HL-60/S4 (cell line): ENCODE measurements around the gene ASXL3.

Experiments used
- in situ Hi-C: fragments of 300-500 bp; cut with MboI; formaldehyde crosslinking; loops from 2 replicates; pipeline ENCODE4 v1.14.3; 2022; ENCODE audit warnings: low sequenced_read_pairs

Gene ASXL3

GRCh38 chr18:33577685-33578517 lies at the start of gene ASXL3:
Gene ASXL3 (plus strand): TSS chr18:33578219. CDS start chr18:33578632, 413 bp downstream.
- in situ Hi-C loops, result no loop called here

- in situ Hi-C loops, result no loop called here
Measured at GRCh38 chr18:33532978-33533377, 45.0 kb upstream of the ASXL3 start.

GRCh38 chr18:33536904-33537303 lies 41.1 kb upstream of the ASXL3 start:
- in situ Hi-C loops, result no loop called here

GRCh38 chr18:33538418-33539042 lies 39.5 kb upstream of the ASXL3 start:
- in situ Hi-C loops, result no loop called here

GRCh38 chr18:33540392-33540791 lies 37.6 kb upstream of the ASXL3 start:
- in situ Hi-C loops, result no loop called here

- in situ Hi-C loops, result no loop called here
Measured at GRCh38 chr18:33541316-33541715, 36.7 kb upstream of the ASXL3 start.

GRCh38 chr18:33556846-33557245 lies 21.2 kb upstream of the ASXL3 start:
- in situ Hi-C loops, result no loop called here

GRCh38 chr18:33557706-33558105 lies 20.3 kb upstream of the ASXL3 start:
- in situ Hi-C loops, result no loop called here

- in situ Hi-C loops, result no loop called here
Measured at GRCh38 chr18:33558529-33558928, 19.5 kb upstream of the ASXL3 start.

- in situ Hi-C loops, result no loop called here
Measured at GRCh38 chr18:33560686-33561370, 17.2 kb upstream of the ASXL3 start.

GRCh38 chr18:33562741-33563140 lies 15.3 kb upstream of the ASXL3 start:
- in situ Hi-C loops, result no loop called here

GRCh38 chr18:33567705-33568104 lies 10.3 kb upstream of the ASXL3 start:
- in situ Hi-C loops, result no loop called here

GRCh38 chr18:33571998-33572787 lies 5.8 kb upstream of the ASXL3 start:
- in situ Hi-C loops, result no loop called here

- in situ Hi-C loops, result no loop called here
Measured at GRCh38 chr18:33573193-33573592, 4.8 kb upstream of the ASXL3 start.

GRCh38 chr18:33575451-33575850 lies 2.6 kb upstream of the ASXL3 start:
- in situ Hi-C loops, result no loop called here

GRCh38 chr18:33576999-33577646 lies 896 bp upstream of the ASXL3 start:
- in situ Hi-C loops, result no loop called here

- in situ Hi-C loops, result no loop called here
Measured at GRCh38 chr18:33578518-33579348, 714 bp downstream of the ASXL3 start.

GRCh38 chr18:33579349-33580215 lies 1.6 kb downstream of the ASXL3 start:
- in situ Hi-C loops, result no loop called here

GRCh38 chr18:33580546-33580945 lies 2.5 kb downstream of the ASXL3 start:
- in situ Hi-C loops, result no loop called here
